Epithelial cell of prostate (primary cell): ENCODE measurements around the gene ZFYVE27.

Experiments
- DNase-seq: peaks from one replicate; pipeline ENCODE4 v3.0.0-alpha.2; 2011; ENCODE audit warnings: low read depth, low spot score
- H3K27ac ChIP-seq: fragments of 450-650 bp; 2 replicates; pipeline ENCODE4 v1.5.1; 2017; ENCODE audit warnings: mild to moderate bottlenecking

ZFYVE27 gene

GRCh38 chr10:97740613-97741012 is 3.7 kb downstream of the ZFYVE27 start:
- DNase-seq, result no peak

GRCh38 chr10:97743169-97743943 is 6.4 kb downstream of the ZFYVE27 start:
- H3K27ac ChIP-seq, result no peak overlapping the region
- DNase-seq, result no peak

More at GRCh38 chr10:97740613-97741012, 3.7 kb downstream of the ZFYVE27 start:
- no peak overlapping the region for H3K27ac ChIP-seq

GRCh38 chr10:97744405-97745035 is 7.6 kb downstream of the ZFYVE27 start:
- no peak for DNase-seq
- no peak overlapping the region for H3K27ac ChIP-seq

GRCh38 chr10:97747573-97747972 is 10.6 kb downstream of the ZFYVE27 start:
- DNase-seq, result no peak
- H3K27ac ChIP-seq, result no peak overlapping the region

- no peak overlapping the region for H3K27ac ChIP-seq
- DNase-seq, result no peak
These were observed 11.2 kb downstream of the ZFYVE27 start for GRCh38 chr10:97748116-97748515.

- no peak overlapping the region for H3K27ac ChIP-seq
- no peak for DNase-seq
These were observed 16.0 kb downstream of the ZFYVE27 start for GRCh38 chr10:97752956-97753355.

GRCh38 chr10:97754726-97755125 is 17.8 kb downstream of the ZFYVE27 start:
- DNase-seq, result no peak

GRCh38 chr10:97755718-97756117 is 18.8 kb downstream of the ZFYVE27 start:
- no peak for DNase-seq
- no peak overlapping the region for H3K27ac ChIP-seq

More at GRCh38 chr10:97754726-97755125, 17.8 kb downstream of the ZFYVE27 start:
- H3K27ac ChIP-seq, result no peak overlapping the region

- no peak for DNase-seq
- H3K27ac ChIP-seq, result no peak overlapping the region
These were observed 20.5 kb downstream of the ZFYVE27 start for GRCh38 chr10:97757471-97757870.

- no peak for DNase-seq
- H3K27ac ChIP-seq, result no peak overlapping the region
These were observed 22.4 kb downstream of the ZFYVE27 start for GRCh38 chr10:97759158-97759887.

- no peak overlapping the region for H3K27ac ChIP-seq
- no peak for DNase-seq
These were observed 23.0 kb downstream of the ZFYVE27 start for GRCh38 chr10:97759946-97760345.

GRCh38 chr10:97760461-97761257 is 23.7 kb downstream of the ZFYVE27 start:
- no peak for DNase-seq
- no peak overlapping the region for H3K27ac ChIP-seq

- no peak overlapping the region for H3K27ac ChIP-seq
- no peak for DNase-seq
These were observed 24.5 kb downstream of the ZFYVE27 start for GRCh38 chr10:97761331-97761865.

- no peak overlapping the region for H3K27ac ChIP-seq
- no peak for DNase-seq
These were observed 25.1 kb downstream of the ZFYVE27 start for GRCh38 chr10:97762056-97762455.

GRCh38 chr10:97762816-97763215 is 25.9 kb downstream of the ZFYVE27 start:
- no peak for DNase-seq
- H3K27ac ChIP-seq, result no peak overlapping the region

- DNase-seq, result no peak
- no peak overlapping the region for H3K27ac ChIP-seq
These were observed 26.5 kb downstream of the ZFYVE27 start for GRCh38 chr10:97763411-97763810.

GRCh38 chr10:97763947-97764346 is 27.0 kb downstream of the ZFYVE27 start:
- H3K27ac ChIP-seq, result no peak overlapping the region

GRCh38 chr10:97764519-97764931 is 27.6 kb downstream of the ZFYVE27 start:
- H3K27ac ChIP-seq, result no peak overlapping the region

More at GRCh38 chr10:97763947-97764346, 27.0 kb downstream of the ZFYVE27 start:
- DNase-seq, result no peak

GRCh38 chr10:97765201-97765600 is 28.3 kb downstream of the ZFYVE27 start:
- DNase-seq, result no peak
- H3K27ac ChIP-seq, result no peak overlapping the region

More at GRCh38 chr10:97764519-97764931, 27.6 kb downstream of the ZFYVE27 start:
- no peak for DNase-seq
